GM23338 (cell line): Measurements from ENCODE around the gene EXOC6.

ENCODE experiments used
- CREB1 ChIP-seq: fragments of 250-450 bp; sonication (Bioruptor Pico); IDR thresholded peaks from 2 replicates; pipeline ENCODE4 v1.5.0; 2020; ENCODE audit warnings: low read depth, mild to moderate bottlenecking, moderate library complexity
- CTCF ChIP-seq, 2 experiments: fragments of 200-600 bp in 1 of 2; sonication (generic) in 1 of 2; conservative IDR thresholded peaks; 2 replicates each; pipeline versions ENCODE4 v1.5.1 to v1.6.1; 2016 to 2017; ENCODE audit warnings: antibody characterized with exemption in 2 of 2, low read depth in 2 of 2, mild to moderate bottlenecking in 2 of 2, moderate library complexity in 1 of 2
- EZH2 ChIP-seq: fragments of 200-600 bp; sonication (generic); IDR thresholded peaks from one replicate; pipeline ENCODE4 v1.8.0; 2017; ENCODE audit warnings: antibody characterized with exemption, mild to moderate bottlenecking, low read depth; ENCODE audit not compliant: unreplicated experiment
- EZH2phosphoT487 ChIP-seq: fragments of 200-600 bp; sonication (generic); IDR thresholded peaks from one replicate; pipeline ENCODE4 v1.8.1; 2018; ENCODE audit warnings: antibody characterized with exemption; ENCODE audit not compliant: unreplicated experiment
- NANOG ChIP-seq: IDR thresholded peaks from 2 replicates; pipeline ENCODE4 v1.6.1; 2016; ENCODE audit warnings: antibody characterized with exemption, borderline replicate concordance
- POLR2AphosphoS5 ChIP-seq: IDR thresholded peaks from 2 replicates; pipeline ENCODE4 v1.6.1; 2016; ENCODE audit warnings: antibody characterized with exemption, low read depth
- REST ChIP-seq: IDR thresholded peaks from one replicate; pipeline ENCODE4 v1.6.1; 2018; ENCODE audit warnings: antibody characterized with exemption; ENCODE audit not compliant: unreplicated experiment
- STAT1 ChIP-seq: IDR thresholded peaks from one replicate; pipeline ENCODE4 v1.6.1; 2016; ENCODE audit warnings: antibody characterized with exemption; ENCODE audit not compliant: unreplicated experiment
- ZNF114 ChIP-seq: fragments of 250-450 bp; sonication (Bioruptor Pico); IDR thresholded peaks from 2 replicates; pipeline ENCODE4 v1.5.0; 2020; ENCODE audit warnings: mild to moderate bottlenecking, moderate library complexity

GRCh38 chr10:92832121-92832520, 16.2 kb upstream of the EXOC6 start:
- TF ChIP-seq CTCF (conservative IDR thresholded peaks at IDR 0.05; ENCODE audit: low read depth in 2 of 2) (no peak), EZH2 (no peak), REST (no peak), EZH2phosphoT487 (no peak), POLR2AphosphoS5 (no peak), CREB1 (CRISPR knock-in tag) (no peak), NANOG (no peak), ZNF114 (CRISPR knock-in tag) (no peak), STAT1 (no peak)
